Measurements from ENCODE around the gene GDPD3.

The GDPD3 gene

GRCh38 chr16:30121741-30122571 is 8.6 kb upstream of the GDPD3 start:
- Histone ChIP-seq H3K9me3 (ENCODE audit: control insufficient read depth, low read length) (no peaks in the 10 kb centered on the region), H2AFZ (peak overlapping the region; percentile 95), H3K36me3 (ENCODE audit: control insufficient read depth, insufficient read depth, low read length) (no peaks in the 10 kb centered on the region), H3K27me3 (ENCODE audit: control insufficient read depth, insufficient read depth, low read length) (no peaks in the 10 kb centered on the region), H3K4me3 (ENCODE audit: low read depth, low read length) (peak overlapping the region; percentile 91), H3K4me1 (peaks cover 10% of the 10 kb centered on the region), H3K79me2 (no peaks in the 10 kb centered on the region), H3K9ac (no peak overlapping the region), H3K27ac (peak overlapping the region; percentile 69), H3K4me2 (ENCODE audit: low read length) (peak overlapping the region; percentile 97)
- TF ChIP-seq CTCF (IDR thresholded peaks at IDR 0.05) = no peak

DNA sequence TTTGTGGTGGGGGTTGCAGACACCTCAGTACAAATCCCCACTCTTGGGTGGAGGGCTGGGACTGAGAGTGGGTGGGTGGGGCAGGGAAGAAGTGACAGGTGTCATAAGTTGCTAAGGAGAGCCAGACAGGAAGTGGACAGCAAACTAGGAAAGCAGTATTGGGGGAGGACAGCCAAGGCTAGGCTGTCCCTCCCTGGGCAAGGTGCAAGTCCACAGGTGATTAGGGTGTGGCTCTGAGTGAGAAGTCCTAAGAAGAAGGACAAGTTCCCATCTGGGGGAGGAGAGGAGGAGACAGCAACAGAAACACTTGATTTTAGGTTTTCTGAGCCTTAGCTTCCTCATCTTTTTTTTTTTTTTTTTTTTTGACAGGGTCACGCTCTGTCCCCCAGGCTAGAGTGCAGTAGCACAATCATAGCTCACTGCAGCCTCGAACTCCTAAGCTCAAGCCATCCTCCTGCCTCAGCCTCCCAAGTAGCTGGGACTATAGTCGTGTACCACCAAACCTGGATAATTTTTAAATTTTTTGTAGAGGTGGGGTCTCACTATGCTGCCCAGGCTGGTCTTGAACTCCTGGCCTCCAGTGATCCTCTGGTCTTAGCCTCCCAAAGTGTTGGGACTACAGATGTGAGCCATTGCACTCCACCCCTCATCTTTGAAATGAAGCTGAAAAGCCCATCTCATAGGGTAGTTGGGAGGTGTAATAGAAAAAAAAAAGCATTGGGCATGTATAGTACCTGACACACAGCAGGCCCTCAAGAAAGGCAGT is 7.2 kb upstream of the GDPD3 start:
- Histone ChIP-seq H3K79me2 (no peaks in the 10 kb centered on the region), H3K4me2 (ENCODE audit: low read length) (no peak overlapping the region), H3K9ac (no peak overlapping the region)

DNA sequence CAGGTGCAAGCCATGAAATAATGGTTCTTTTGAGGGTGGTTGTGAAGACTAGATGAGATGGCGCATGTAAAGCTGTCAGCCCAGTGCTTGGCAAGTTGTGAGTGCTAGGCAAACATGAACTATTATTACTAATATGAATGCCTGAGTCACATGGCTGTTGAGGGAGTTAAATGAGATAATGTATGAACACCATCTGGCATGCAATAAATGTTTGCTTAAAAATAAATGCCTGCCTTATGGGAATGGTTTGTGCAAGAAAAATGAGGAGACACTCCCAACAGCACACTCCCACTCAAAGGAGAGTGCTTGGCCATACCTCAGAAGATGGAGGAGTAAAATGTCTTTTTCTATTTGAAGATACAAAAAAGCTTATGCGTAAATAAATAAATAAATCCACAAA is 6.1 kb upstream of the GDPD3 start:
- no peak for TF ChIP-seq CTCF (IDR thresholded peaks at IDR 0.05)
- Histone ChIP-seq H3K27ac (no peak overlapping the region), H2AFZ (no peak overlapping the region), H3K27me3 (ENCODE audit: control insufficient read depth, insufficient read depth, low read length) (no peaks in the 10 kb centered on the region), H3K4me1 (peaks cover 10% of the 10 kb centered on the region), H3K4me3 (ENCODE audit: low read depth, low read length) (no peak overlapping the region), H3K9ac (no peak overlapping the region), H3K36me3 (ENCODE audit: control insufficient read depth, insufficient read depth, low read length) (no peaks in the 10 kb centered on the region), H3K9me3 (ENCODE audit: control insufficient read depth, low read length) (no peaks in the 10 kb centered on the region), H3K4me2 (ENCODE audit: low read length) (no peak overlapping the region), H3K79me2 (no peaks in the 10 kb centered on the region)

More for the DNA sequence above, 7.2 kb upstream of the GDPD3 start:
- Histone ChIP-seq H3K36me3 (ENCODE audit: control insufficient read depth, insufficient read depth, low read length) (no peaks in the 10 kb centered on the region), H3K27ac (no peak overlapping the region), H2AFZ (no peak overlapping the region), H3K27me3 (ENCODE audit: control insufficient read depth, insufficient read depth, low read length) (no peaks in the 10 kb centered on the region), H3K4me1 (peaks cover 10% of the 10 kb centered on the region), H3K9me3 (ENCODE audit: control insufficient read depth, low read length) (no peaks in the 10 kb centered on the region), H3K4me3 (ENCODE audit: low read depth, low read length) (no peak overlapping the region)
- no peak for TF ChIP-seq CTCF (IDR thresholded peaks at IDR 0.05)

DNA sequence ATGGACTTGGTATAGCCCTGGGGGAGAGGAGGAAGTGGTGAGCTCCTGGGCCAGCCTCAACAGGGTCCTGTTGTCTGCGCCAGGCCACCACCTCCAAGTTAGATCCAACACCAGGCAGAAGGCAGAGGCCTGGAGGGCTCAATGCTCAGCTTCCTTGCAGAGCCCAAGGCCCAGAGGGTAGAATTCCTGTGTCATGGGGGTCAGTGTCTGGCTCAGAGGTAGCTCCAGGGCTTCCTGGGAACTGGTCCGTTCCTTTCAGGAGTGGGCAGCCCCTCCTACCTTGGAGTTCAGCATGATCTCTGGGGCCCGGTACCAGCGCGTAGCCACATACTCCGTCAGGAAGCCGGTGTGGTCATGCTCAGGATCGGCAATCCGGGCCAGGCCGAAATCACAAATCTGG is 4.4 kb upstream of the GDPD3 start:
- H3K4me2 ChIP-seq (ENCODE audit: low read length) = no peak overlapping the region
- H3K9me3 ChIP-seq (ENCODE audit: control insufficient read depth, low read length) = no peaks in the 10 kb centered on the region
- no peaks in the 10 kb centered on the region for H3K27me3 ChIP-seq (ENCODE audit: control insufficient read depth, insufficient read depth, low read length)
- no peaks in the 10 kb centered on the region for H3K4me1 ChIP-seq
- no peak for TF ChIP-seq CTCF (IDR thresholded peaks at IDR 0.05)
- H3K27ac ChIP-seq = no peak overlapping the region
- H2AFZ ChIP-seq = no peak overlapping the region
- H3K36me3 ChIP-seq (ENCODE audit: control insufficient read depth, insufficient read depth, low read length) = no peaks in the 10 kb centered on the region
- H3K9ac ChIP-seq = no peak overlapping the region
- H3K79me2 ChIP-seq = no peaks in the 10 kb centered on the region
- H3K4me3 ChIP-seq (ENCODE audit: low read depth, low read length) = no peak overlapping the region

Measured in parathyroid adenoma (tissue), 2 donors.